ENCODE data around the gene KHDC3L.
"Not testable (repeated sequence)": the region's sequence is repeated elsewhere in the genome, so short reads cannot be mapped to it uniquely, and the experiment has no call there.

DNA sequence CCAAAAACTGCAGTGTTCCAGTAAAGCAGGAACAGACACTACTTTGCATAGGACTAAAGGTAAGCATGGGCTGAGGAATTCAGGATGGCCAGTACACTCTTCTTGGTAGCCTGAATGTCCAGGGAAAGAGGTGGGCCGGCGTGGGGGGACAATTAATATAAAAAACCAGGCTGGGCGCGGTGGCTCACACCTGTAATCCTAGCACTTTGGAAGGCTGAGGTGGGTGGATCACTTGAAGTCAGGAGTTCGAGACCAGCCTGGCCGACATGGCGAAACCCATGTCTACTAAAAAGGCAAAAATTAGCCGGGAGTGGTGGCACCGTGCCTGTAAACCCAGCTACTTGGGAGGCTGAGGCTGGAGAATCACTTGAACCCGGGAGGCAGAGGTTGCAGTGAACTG, 19.1 kb downstream of the KHDC3L start:
- not testable (repeated sequence) for TF ChIP-seq EZH2 (IDR thresholded peaks at IDR 0.05; ENCODE audit: borderline replicate concordance, low read depth, low read length, severe bottlenecking); CTCF (IDR thresholded peaks at IDR 0.05; ENCODE audit: borderline replicate concordance, extremely low read depth, low read length, poor library complexity, severe bottlenecking)
